GM18505 (cell line): ENCODE data around the gene TOMM6.
A peak's percentile ranks its signal among the peaks of the same experiment; 100 is the strongest.

Experiments
- ATAC-seq: cut with Tn5 transposase; IDR thresholded peaks from one replicate; pipeline ENCODE4 v1.9.1; 2021; ENCODE audit not compliant: unreplicated experiment
- POLR2A ChIP-seq: IDR thresholded peaks from 4 replicates; pipeline ENCODE4 v1.6.1; 2011; ENCODE audit warnings: borderline replicate concordance; ENCODE audit not compliant: insufficient read depth, insufficient read length; ENCODE audit errors: extremely low read depth

TOMM6 gene

GRCh38 chr6:41770381-41771057 is 17.0 kb upstream of the TOMM6 start:
- TF ChIP-seq POLR2A, result no peak

DNA sequence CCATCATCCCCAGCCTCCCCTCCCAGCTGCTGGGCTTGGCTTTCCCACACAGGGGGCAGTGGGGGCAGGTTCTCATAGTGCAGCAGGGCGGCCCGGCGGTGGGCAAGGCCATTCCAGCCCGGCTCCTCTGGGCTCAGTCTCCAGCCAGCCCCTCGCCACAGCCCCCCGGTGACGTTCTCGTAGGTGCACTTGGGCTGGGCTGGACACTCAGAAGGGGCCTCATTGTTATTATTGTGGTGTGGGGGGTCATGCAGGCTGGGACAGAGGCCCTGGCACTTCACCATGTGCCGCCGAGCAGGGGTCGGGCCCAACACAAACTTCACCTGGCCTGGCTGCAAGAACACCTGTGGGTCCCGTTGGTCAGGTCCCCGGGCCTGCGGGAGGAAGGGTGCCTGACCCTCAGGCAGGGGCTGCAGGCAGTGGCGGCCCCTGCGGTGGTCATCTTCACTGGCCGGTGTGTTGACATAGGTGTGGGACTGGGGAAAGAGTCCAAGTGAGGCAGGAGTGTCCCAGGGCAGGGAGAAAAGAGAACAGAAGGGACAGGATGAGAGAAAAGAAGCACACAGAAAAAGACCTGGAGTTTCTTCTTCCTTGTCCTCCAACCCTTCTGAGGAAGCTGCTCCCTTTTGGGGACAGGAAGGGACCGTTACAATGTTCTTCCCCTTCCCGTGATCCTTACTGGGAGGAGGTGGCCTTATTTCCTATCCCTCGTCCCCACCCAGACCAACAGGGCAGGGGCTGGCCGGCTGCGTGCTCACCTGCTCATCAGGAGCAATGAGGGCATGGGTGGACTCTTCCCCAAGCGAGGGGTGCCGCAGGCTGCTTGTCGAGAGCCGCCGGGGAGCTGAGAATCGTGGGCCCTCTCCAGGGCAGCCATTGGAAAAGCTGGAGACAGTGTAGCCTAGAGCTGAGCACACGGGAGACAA is 16.2 kb upstream of the TOMM6 start:
- TF ChIP-seq POLR2A, result no peak
- ATAC-seq, result no peak

More at GRCh38 chr6:41770381-41771057, 17.0 kb upstream of the TOMM6 start:
- ATAC-seq, result no peak

DNA sequence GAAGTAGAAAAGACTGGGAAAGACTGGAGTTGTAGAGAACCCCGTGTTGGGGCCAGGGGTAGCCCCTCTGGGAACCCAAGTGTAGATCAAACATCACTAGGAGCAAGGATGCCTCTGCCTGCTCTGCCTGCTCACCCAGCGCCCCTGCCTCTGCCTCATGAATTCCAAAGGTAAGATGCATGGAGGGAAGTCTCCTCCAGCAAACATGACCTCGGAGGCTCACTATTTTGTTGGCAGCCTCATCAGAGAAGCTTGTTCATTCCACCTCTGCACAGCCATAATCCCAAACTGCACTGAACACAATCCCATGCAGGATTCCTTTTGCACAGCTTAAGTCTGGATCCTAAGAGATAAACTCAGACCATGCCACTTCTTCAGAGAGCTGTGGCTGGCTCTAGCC is 12.7 kb upstream of the TOMM6 start:
- ATAC-seq, result no peak
- TF ChIP-seq POLR2A, result no peak

DNA sequence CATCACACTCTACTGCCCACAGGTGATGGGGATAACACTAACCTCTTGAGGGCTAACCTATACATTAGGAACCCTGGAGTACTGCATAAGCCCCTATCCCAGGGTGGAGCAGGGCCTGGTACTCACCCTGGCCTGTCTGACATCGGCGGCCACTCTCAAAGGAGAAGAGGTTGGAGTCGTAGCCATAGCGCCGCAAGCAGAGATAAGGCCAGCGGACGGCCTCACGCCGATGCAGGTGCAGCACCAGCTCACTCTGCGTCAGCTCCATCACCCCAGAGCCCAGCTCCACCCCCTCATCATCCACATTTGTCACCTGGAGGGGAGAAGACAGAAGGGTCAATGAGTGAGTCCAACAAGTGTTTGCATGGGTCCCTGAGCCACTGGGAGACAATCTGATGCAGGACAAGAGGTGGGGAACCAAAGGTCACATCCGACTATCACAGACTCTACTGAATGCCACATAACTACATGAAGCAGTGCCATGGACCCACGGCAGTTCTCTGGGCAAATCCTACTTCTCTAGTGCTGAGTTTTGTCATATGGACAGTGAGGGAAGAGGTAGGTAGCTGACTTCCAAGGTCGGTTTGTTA is 12.1 kb upstream of the TOMM6 start:
- no peak for ATAC-seq
- no peak for TF ChIP-seq POLR2A

- ATAC-seq, result no peak
- no peak for TF ChIP-seq POLR2A
Measured at GRCh38 chr6:41777551-41778285, 9.8 kb upstream of the TOMM6 start.

DNA sequence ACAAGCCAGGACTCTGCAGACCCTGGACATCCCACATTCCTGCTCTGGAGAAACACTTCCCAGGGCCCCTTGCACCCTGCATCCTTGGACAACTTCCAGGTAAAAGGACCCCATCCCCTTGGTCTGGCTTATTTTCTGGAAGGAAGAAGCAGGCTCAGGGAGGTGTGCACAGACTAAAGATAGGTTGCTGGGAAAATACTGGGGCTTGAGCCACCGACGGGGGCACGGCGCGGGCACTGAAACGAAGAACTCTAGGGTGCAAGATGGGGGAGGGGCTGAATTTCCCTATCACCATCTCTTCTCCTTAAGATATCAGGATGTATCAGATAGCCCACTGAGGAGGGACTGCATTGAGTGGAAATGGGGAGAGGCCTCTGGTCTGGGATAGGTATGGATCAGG is 8.6 kb upstream of the TOMM6 start:
- ATAC-seq, result no peak
- TF ChIP-seq POLR2A, result no peak

GRCh38 chr6:41779336-41779735 is 8.2 kb upstream of the TOMM6 start:
- no peak for ATAC-seq
- TF ChIP-seq POLR2A, result no peak

- TF ChIP-seq POLR2A, result peak; percentile 43
- ATAC-seq, result peak; percentile 90
Measured at GRCh38 chr6:41779788-41780550, 7.5 kb upstream of the TOMM6 start, which contains the start of gene FRS3. FRS3 (minus strand) TSS chr6:41779900; CDS start chr6:41776987, 2,913 bp downstream.

DNA sequence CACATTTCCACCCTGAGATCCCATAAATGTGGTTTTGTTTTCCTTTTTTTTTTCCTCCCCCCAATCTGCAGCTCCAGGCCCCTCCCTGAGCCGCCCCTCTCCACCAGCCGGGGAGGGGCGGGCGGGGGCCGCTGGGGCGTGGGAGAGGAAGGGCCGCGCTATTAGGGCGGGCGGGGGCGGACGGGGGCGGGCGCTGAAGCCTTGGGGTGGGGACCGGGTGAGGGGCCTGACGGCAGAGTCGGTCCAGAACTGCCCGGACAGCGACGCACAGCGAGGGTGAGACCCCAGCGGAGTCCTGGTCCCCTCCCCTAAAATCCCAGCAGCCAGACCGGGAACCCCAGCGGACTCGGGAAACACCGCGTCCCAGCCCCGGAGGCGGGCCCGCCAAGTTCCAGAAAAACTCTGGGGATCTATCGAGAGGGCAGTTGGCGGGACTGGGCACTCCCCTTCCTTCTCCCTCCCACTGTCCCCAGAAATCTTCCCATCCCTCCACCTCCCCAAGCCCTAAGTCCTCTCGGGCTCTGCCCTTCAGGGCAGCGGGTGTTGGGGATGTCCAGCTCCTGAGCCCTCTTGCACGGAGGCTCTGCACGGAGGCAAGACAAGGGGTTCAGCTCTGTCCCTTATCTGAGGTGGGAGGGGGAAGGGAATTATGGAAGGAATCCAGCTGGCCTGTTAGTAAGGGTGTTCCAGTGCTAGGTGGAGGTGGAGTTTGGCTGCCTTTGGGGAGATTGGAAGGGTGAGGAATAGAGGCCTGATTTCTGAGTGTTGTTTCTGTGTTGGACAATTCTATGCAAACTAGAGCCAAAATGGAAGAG is 6.7 kb upstream of the TOMM6 start, which contains the start of gene PRICKLE4:
TSS of gene PRICKLE4 (plus strand) at position 232 of the 815 bp plus-strand sequence. CDS start 2,692 bp downstream, outside the sequence.
- ATAC-seq, result no peak
- TF ChIP-seq POLR2A, result no peak

GRCh38 chr6:41781366-41781730 is 6.1 kb upstream of the TOMM6 start:
- ATAC-seq, result no peak
- no peak for TF ChIP-seq POLR2A

GRCh38 chr6:41783106-41783780 is 4.3 kb upstream of the TOMM6 start:
- no peak for ATAC-seq
- no peak for TF ChIP-seq POLR2A

DNA sequence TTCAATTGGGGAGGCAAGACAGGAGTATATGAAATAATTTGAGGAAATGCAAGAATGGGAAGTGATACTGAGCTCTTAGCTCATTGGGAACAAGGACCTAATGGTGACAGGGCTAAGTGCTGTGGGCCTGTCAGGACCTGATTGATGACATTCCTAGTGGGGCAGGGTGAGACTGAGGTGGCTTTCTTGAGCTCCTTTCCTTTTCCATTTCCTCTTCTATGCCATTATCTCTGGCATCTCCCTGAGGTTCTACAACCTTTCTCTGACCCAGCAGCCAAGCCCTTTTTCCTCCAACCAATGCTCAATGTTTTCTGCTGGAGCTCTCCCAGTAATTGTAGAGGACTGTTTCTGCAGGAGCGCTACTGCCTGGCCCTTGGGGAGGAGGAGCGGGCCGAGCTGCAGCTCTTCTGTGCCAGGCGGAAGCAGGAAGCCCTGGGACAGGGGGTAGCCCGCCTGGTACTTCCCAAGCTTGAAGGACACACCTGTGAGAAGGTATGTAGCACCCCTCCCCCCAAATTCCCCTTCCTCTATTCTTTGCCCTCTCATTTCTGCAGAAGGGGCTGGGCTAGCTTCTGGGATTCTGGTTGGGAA is 2.8 kb upstream of the TOMM6 start:
- TF ChIP-seq POLR2A, result no peak
- ATAC-seq, result no peak
